ENCODE results near the gene MSRB3. TPM values are rescaled to one million over a fixed set of nuclear protein-coding genes. Genes with fewer than 3 reads are reported as not detected.

The MSRB3 gene
- total and polyA plus RNA-seq, 10 of the 15 experiments (the other 5 are each of a cell fraction or from before 2014, with no cell fraction given) = 0.07 to 2.7 (median 1.3) TPM

DNA sequence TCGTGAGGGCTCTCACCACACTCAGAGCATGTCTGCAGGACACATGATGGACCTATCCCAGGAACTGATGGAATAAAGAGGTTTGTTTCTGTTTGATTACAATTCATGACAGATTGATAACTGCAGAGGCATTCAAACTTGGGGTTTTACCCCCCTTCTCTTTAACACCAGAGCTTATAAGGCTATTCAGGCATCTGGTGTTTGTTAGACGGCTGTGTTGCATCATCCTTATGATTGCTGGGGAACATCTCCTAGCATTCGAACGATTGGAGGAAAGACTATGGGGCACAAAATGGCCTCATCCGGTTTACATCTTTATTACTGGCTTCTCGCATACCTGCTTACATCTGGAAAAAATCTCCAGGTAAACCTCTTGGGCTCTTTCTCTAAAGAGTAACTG, 191.8 kb downstream of the MSRB3 start:
- no peaks in the 10 kb centered on the region for H3K36me3 ChIP-seq (ENCODE audit: control insufficient read depth in 2 of 2, insufficient read depth in 2 of 2, low read length in 1 of 2)
- no peak overlapping the region for H2AFZ ChIP-seq (ENCODE audit: control insufficient read depth, low read depth, low read length)
- H4K20me1 ChIP-seq (ENCODE audit: control insufficient read depth, insufficient read depth) = no peaks in the 10 kb centered on the region
- RAD21 ChIA-PET (ENCODE audit: unreplicated experiment) = interaction anchor here (0.6 kb wide), 1 partner anchor 424 kb away, joined by 3 read pairs; no protein-coding TSS in a partner anchor
- H3K4me2 ChIP-seq (ENCODE audit: control insufficient read depth, insufficient read depth) = no peak overlapping the region
- no peak overlapping the region for H3K9ac ChIP-seq (ENCODE audit: control insufficient read depth, insufficient read depth, low read length)
- TF ChIP-seq ZNF384 (IDR thresholded peaks at IDR 0.05; ENCODE audit: borderline replicate concordance, low read depth, low read length) (no peak), RB1 (IDR thresholded peaks at IDR 0.05; ENCODE audit: borderline replicate concordance) (no peak), CHD4 (IDR thresholded peaks at IDR 0.05) (no peak), HDGF (IDR thresholded peaks at IDR 0.05) (no peak), MYC (IDR thresholded peaks at IDR 0.05; ENCODE audit: insufficient read depth, insufficient read length, insufficient replicate concordance, low read length, severe bottlenecking) (no peak), CBFB (IDR thresholded peaks at IDR 0.05; ENCODE audit: low read depth) (no peak), SREBF1 (IDR thresholded peaks at IDR 0.05; ENCODE audit: low read length) (no peak), POLR2AphosphoS2 (IDR thresholded peaks at IDR 0.05; ENCODE audit: low read depth, low read length) (no peak), GABPA (IDR thresholded peaks at IDR 0.05; ENCODE audit: low read depth) (no peak), HDAC2 (IDR thresholded peaks at IDR 0.05) (no peak), NR2C2 (IDR thresholded peaks at IDR 0.05; ENCODE audit: borderline replicate concordance, control insufficient read depth, insufficient read length, low read depth) (no peak)
- TF ChIP-seq, protein P1, sequence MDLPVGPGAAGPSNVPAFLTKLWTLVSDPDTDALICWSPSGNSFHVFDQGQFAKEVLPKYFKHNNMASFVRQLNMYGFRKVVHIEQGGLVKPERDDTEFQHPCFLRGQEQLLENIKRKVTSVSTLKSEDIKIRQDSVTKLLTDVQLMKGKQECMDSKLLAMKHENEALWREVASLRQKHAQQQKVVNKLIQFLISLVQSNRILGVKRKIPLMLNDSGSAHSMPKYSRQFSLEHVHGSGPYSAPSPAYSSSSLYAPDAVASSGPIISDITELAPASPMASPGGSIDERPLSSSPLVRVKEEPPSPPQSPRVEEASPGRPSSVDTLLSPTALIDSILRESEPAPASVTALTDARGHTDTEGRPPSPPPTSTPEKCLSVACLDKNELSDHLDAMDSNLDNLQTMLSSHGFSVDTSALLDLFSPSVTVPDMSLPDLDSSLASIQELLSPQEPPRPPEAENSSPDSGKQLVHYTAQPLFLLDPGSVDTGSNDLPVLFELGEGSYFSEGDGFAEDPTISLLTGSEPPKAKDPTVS (IDR thresholded peaks at IDR 0.05; ENCODE audit: low read depth, low read length) = no peak
- TF ChIP-seq, protein P2, sequence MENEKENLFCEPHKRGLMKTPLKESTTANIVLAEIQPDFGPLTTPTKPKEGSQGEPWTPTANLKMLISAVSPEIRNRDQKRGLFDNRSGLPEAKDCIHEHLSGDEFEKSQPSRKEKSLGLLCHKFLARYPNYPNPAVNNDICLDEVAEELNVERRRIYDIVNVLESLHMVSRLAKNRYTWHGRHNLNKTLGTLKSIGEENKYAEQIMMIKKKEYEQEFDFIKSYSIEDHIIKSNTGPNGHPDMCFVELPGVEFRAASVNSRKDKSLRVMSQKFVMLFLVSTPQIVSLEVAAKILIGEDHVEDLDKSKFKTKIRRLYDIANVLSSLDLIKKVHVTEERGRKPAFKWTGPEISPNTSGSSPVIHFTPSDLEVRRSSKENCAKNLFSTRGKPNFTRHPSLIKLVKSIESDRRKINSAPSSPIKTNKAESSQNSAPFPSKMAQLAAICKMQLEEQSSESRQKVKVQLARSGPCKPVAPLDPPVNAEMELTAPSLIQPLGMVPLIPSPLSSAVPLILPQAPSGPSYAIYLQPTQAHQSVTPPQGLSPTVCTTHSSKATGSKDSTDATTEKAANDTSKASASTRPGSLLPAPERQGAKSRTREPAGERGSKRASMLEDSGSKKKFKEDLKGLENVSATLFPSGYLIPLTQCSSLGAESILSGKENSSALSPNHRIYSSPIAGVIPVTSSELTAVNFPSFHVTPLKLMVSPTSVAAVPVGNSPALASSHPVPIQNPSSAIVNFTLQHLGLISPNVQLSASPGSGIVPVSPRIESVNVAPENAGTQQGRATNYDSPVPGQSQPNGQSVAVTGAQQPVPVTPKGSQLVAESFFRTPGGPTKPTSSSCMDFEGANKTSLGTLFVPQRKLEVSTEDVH (IDR thresholded peaks at IDR 0.05; ENCODE audit: low read depth, partially characterized antibody) = no peak
- CTCF ChIA-PET = interaction anchor here (0.7 kb wide), 1 partner anchor 485 kb away, joined by 3 read pairs; no protein-coding TSS in a partner anchor
- SMC1A ChIA-PET (ENCODE audit: uncharacterized antibody, unreplicated experiment) = interaction anchor here (0.6 kb wide), 1 partner anchor 81 kb away, joined by 3 read pairs; no protein-coding TSS in a partner anchor
- in situ Hi-C loops (cut with MboI) (no loop called here), intact Hi-C loops (cut with micrococcal nuclease; ENCODE audit: unreplicated experiment) (no loop called here)
- ATAC-seq (no peak), FAIRE-seq (no peak), DNase-seq (ENCODE audit: low read depth, low spot score) (no peak)
- POLR2A ChIA-PET = no interaction called here
- no peaks in the 10 kb centered on the region for H3K27me3 ChIP-seq (replicated peaks in 1 of 2; ENCODE audit: control insufficient read depth in 2 of 2, insufficient read depth in 2 of 2, low read length in 1 of 2)
- BruUV-seq (replicated peaks) = no TSS peak
- no peak overlapping the region for H3K27ac ChIP-seq (ENCODE audit: control insufficient read depth, insufficient read depth)
- H3K79me2 ChIP-seq (ENCODE audit: control insufficient read depth, insufficient read depth, low read length) = no peaks in the 10 kb centered on the region
- H3K4me1 ChIP-seq (ENCODE audit: control insufficient read depth, insufficient read depth, low read length) = no peaks in the 10 kb centered on the region
- H3K9me3 ChIP-seq (replicated peaks; ENCODE audit: control insufficient read depth, insufficient read depth, low read length) = no peaks in the 10 kb centered on the region
- WGBS (ENCODE audit: insufficient coverage, insufficient replicate concordance, low lambda C conversion rate, missing lambda C conversion rate) = 38% methylated on average over 6 of the region's 6 CpGs
- no peak overlapping the region for H3K4me3 ChIP-seq

All from GM12878 (cell line).